SK-N-SH (cell line): ENCODE data around the gene CDH13. TPM values are rescaled to one million over a fixed set of nuclear protein-coding genes. Genes with fewer than 3 reads are reported as not detected.

ENCODE experiments used
- CTCF ChIA-PET: fragments of 300-600, 350-600 bp; formaldehyde crosslinking; extraction: SDS; loops from one replicate; lab custom pipeline; 2021; lab: Yijun Ruan, JAX
- POLR2A ChIA-PET: fragments of 350-600 bp; sonication (Branson Sonifier 250); formaldehyde crosslinking; extraction: SDS; loops from one replicate; lab custom pipeline; 2020; ENCODE audit warnings: antibody characterized with exemption, inconsistent platforms; lab: Yijun Ruan, JAX
- DNase-seq: peaks from one replicate; pipeline ENCODE4 v3.0.0; 2012
- H2AFZ ChIP-seq: fragments of 200-600 bp; sonication (generic); 2 replicates; pipeline ENCODE4 v1.8.1; 2016; ENCODE audit warnings: antibody characterized with exemption, mild to moderate bottlenecking, low read depth
- H3F3A ChIP-seq: fragments of 200-600 bp; sonication (generic); replicated peaks from 2 replicates; pipeline ENCODE3; 2016; ENCODE audit warnings: antibody characterized with exemption, mild to moderate bottlenecking; ENCODE audit not compliant: insufficient read depth
- H3K27ac ChIP-seq, 2 experiments: fragments of 200-500 bp in 1 of 2; fragments of 200-600 bp in 1 of 2; sonication (Bioruptor generic) in 1 of 2; sonication (generic), shearing (Covaris generic) in 1 of 2; 2 replicates each; pipeline versions ENCODE4 v1.5.1 to v1.6.1; 2014 to 2016; ENCODE audit warnings: low read depth in 2 of 2, inconsistent platforms in 1 of 2, low read length in 1 of 2, mild to moderate bottlenecking in 1 of 2, mixed read lengths in 1 of 2
- H3K27me3 ChIP-seq: fragments of 200-600 bp; sonication (generic), shearing (Covaris generic); 2 replicates; pipeline ENCODE4 v1.6.1; 2016; ENCODE audit warnings: mixed run types; ENCODE audit not compliant: insufficient read depth
- H3K36me3 ChIP-seq, 2 experiments: fragments of 200-500 bp in 1 of 2; fragments of 200-600 bp in 1 of 2; sonication (Bioruptor generic) in 1 of 2; sonication (generic) in 1 of 2; replicated peaks in 1 of 2; 2 replicates each; pipeline versions ENCODE3 to v1.5.1; 2014 to 2016; ENCODE audit warnings: low read length in 1 of 2, mild to moderate bottlenecking in 1 of 2; ENCODE audit not compliant: insufficient read depth in 2 of 2, control insufficient read depth in 1 of 2
- H3K4me1 ChIP-seq, 2 experiments: fragments of 200-500 bp in 1 of 2; fragments of 200-600 bp in 1 of 2; sonication (Bioruptor generic) in 1 of 2; sonication (generic), shearing (Covaris generic) in 1 of 2; 2 replicates each; pipeline versions ENCODE4 v1.5.1 to v1.6.1; 2014 to 2016; ENCODE audit warnings: low read depth in 1 of 2, low read length in 1 of 2, mixed run types in 1 of 2; ENCODE audit not compliant: insufficient read depth in 2 of 2, control insufficient read depth in 1 of 2
- H3K4me2 ChIP-seq: fragments of 200-600 bp; sonication (generic), shearing (Covaris generic); 2 replicates; pipeline ENCODE4 v1.6.1; 2017; ENCODE audit warnings: mixed run types
- H3K4me3 ChIP-seq, 2 experiments: fragments of 200-500 bp in 1 of 2; fragments of 200-600 bp in 1 of 2; sonication (Bioruptor generic) in 1 of 2; sonication (generic), shearing (Covaris generic) in 1 of 2; 2 replicates each; pipeline versions ENCODE4 v1.5.1 to v1.8.1; 2014 to 2016; ENCODE audit warnings: low read depth in 2 of 2, inconsistent platforms in 1 of 2, low read length in 1 of 2, mild to moderate bottlenecking in 1 of 2, mixed read lengths in 1 of 2, moderate library complexity in 1 of 2
- H3K79me2 ChIP-seq: fragments of 200-600 bp; sonication (generic); 2 replicates; pipeline ENCODE4 v1.8.1; 2017; ENCODE audit warnings: mild to moderate bottlenecking; ENCODE audit not compliant: insufficient read depth
- H3K9ac ChIP-seq: fragments of 200-600 bp; sonication (generic); 2 replicates; pipeline ENCODE4 v1.6.1; 2017; ENCODE audit warnings: mixed run types
- H3K9me2 ChIP-seq: fragments of 200-600 bp; sonication (generic); 2 replicates; pipeline ENCODE4 v1.6.1; 2017; ENCODE audit warnings: mixed run types
- H3K9me3 ChIP-seq: fragments of 200-600 bp; sonication (generic); 2 replicates; pipeline ENCODE4 v1.6.1; 2017; ENCODE audit warnings: mixed run types, mild to moderate bottlenecking, moderate library complexity
- H4K20me1 ChIP-seq: fragments of 200-600 bp; sonication (generic); 2 replicates; pipeline ENCODE4 v1.6.1; 2017; ENCODE audit warnings: mild to moderate bottlenecking, mixed run types; ENCODE audit not compliant: insufficient read depth
- CHD2 ChIP-seq: fragments of 150-350 bp; IDR thresholded peaks from 2 replicates; pipeline ENCODE4 v1.6.1; 2018; ENCODE audit warnings: low read length; ENCODE audit not compliant: partially characterized antibody
- FOXM1 ChIP-seq: IDR thresholded peaks from 2 replicates; pipeline ENCODE4 v1.4.0; 2012; ENCODE audit warnings: low read depth, mild to moderate bottlenecking
- JUND ChIP-seq: IDR thresholded peaks from 2 replicates; pipeline ENCODE4 v1.4.0; 2012
- MEF2A ChIP-seq: IDR thresholded peaks from 2 replicates; pipeline ENCODE4 v1.4.0; 2012; ENCODE audit warnings: low read depth, borderline replicate concordance
- PBX3 ChIP-seq: IDR thresholded peaks from 2 replicates; pipeline ENCODE4; 2012
- SMC3 ChIP-seq: IDR thresholded peaks from 2 replicates; pipeline ENCODE4 v1.6.1; 2012; ENCODE audit warnings: low read depth, low read length, improper control_type of control experiment
- USF2 ChIP-seq: fragments of 150-350 bp; IDR thresholded peaks from 2 replicates; pipeline ENCODE4 v1.6.1; 2017; ENCODE audit warnings: antibody characterized with exemption, low read length, low read depth, borderline replicate concordance
- WGBS: methylation state at CpG from one replicate; pipeline ENCODE4 v1.1.6; 2017; ENCODE audit warnings: low lambda C conversion rate; 5-methylcytosine and 5-hydroxymethylcytosine counted together
- polyA plus RNA-seq, 3 experiments: library from polyadenylated mRNA; depleted of rRNA; stranded (reverse); fragments of >200 nt; gene quantifications; 2 replicates each; pipeline ENCODE4 v1.2.3, GENCODE V29; 2012
- TF ChIP-seq, protein P1 (sequence below): IDR thresholded peaks from 2 replicates; pipeline ENCODE4 v1.6.1; 2012; ENCODE audit warnings: mild to moderate bottlenecking, low read depth, low read length, moderate library complexity

Gene CDH13
- polyA plus RNA-seq, 1 of the 3 experiments (the other 2 are of a cell fraction): 93.0 TPM

DNA sequence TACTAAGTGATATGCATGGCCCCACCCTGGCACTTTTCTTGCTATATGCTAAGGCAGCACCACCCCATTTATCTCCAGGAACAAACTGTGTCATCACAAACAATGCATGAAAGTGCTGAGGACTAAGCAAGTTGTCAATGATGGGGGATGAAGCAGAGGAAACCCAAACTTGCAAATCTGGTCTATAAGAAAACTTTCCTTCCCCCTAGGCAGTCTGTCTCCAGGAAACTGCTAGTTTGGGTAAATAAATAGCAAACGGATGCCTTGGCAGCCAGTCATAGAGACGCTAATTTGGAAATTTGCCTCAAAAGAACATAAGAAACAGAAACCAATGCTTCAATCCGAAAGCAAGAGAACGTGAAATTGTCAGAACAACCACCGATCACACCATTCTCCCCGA lies 1175.4 kb downstream of the CDH13 start:
- Histone ChIP-seq H3K79me2 (no peaks in the 10 kb centered on the region), H3K4me3 (no peak overlapping the region), H3K27me3 (no peaks in the 10 kb centered on the region), H3K9me2 (no peaks in the 10 kb centered on the region), H4K20me1 (no peaks in the 10 kb centered on the region), H3K9me3 (no peaks in the 10 kb centered on the region), H3K9ac (no peak overlapping the region), H3K4me2 (peak overlapping the region; percentile 42; the same call in 1 of the 2 replicates), H3K36me3 (no peaks in the 10 kb centered on the region), H3F3A (no peaks in the 10 kb centered on the region), H3K4me1 (no peaks in the 10 kb centered on the region), H3K27ac (no peak overlapping the region; a peak in 1 of 4 replicates), H2AFZ (no peak overlapping the region)
- POLR2A ChIA-PET: no interaction called here
- 18% methylated on average over 6 of the region's 6 CpGs for WGBS
- no peak for DNase-seq
- TF ChIP-seq, protein P1, sequence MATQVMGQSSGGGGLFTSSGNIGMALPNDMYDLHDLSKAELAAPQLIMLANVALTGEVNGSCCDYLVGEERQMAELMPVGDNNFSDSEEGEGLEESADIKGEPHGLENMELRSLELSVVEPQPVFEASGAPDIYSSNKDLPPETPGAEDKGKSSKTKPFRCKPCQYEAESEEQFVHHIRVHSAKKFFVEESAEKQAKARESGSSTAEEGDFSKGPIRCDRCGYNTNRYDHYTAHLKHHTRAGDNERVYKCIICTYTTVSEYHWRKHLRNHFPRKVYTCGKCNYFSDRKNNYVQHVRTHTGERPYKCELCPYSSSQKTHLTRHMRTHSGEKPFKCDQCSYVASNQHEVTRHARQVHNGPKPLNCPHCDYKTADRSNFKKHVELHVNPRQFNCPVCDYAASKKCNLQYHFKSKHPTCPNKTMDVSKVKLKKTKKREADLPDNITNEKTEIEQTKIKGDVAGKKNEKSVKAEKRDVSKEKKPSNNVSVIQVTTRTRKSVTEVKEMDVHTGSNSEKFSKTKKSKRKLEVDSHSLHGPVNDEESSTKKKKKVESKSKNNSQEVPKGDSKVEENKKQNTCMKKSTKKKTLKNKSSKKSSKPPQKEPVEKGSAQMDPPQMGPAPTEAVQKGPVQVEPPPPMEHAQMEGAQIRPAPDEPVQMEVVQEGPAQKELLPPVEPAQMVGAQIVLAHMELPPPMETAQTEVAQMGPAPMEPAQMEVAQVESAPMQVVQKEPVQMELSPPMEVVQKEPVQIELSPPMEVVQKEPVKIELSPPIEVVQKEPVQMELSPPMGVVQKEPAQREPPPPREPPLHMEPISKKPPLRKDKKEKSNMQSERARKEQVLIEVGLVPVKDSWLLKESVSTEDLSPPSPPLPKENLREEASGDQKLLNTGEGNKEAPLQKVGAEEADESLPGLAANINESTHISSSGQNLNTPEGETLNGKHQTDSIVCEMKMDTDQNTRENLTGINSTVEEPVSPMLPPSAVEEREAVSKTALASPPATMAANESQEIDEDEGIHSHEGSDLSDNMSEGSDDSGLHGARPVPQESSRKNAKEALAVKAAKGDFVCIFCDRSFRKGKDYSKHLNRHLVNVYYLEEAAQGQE: no peak
- TF ChIP-seq PBX3 (no peak), SMC3 (no peak), CHD2 (no peak)
- CTCF ChIA-PET: no interaction called here

GRCh38 chr16:83802554-83803205 lies 1175.9 kb downstream of the CDH13 start:
- Histone ChIP-seq H3K9me3 (no peaks in the 10 kb centered on the region), H3K27ac (no peak overlapping the region; a peak in 1 of 4 replicates), H2AFZ (no peak overlapping the region), H3K4me2 (peak overlapping the region; percentile 42; the same call in 1 of the 2 replicates), H3K4me3 (no peak overlapping the region), H3K9ac (no peak overlapping the region), H3K36me3 (no peaks in the 10 kb centered on the region), H3F3A (no peaks in the 10 kb centered on the region), H3K9me2 (no peaks in the 10 kb centered on the region), H3K79me2 (no peaks in the 10 kb centered on the region), H4K20me1 (no peaks in the 10 kb centered on the region), H3K4me1 (no peaks in the 10 kb centered on the region; a peak in 1 of 4 replicates), H3K27me3 (no peaks in the 10 kb centered on the region)
- WGBS: 37% methylated on average over 10 of the region's 11 CpGs
- POLR2A ChIA-PET: no interaction called here
- no peak for TF ChIP-seq JUND
- DNase-seq: no peak
- CTCF ChIA-PET: no interaction called here

GRCh38 chr16:83803811-83804210 lies 1177.0 kb downstream of the CDH13 start:
- ChIA-PET CTCF (no interaction called here), POLR2A (no interaction called here)
- Histone ChIP-seq H3K9me2 (no peaks in the 10 kb centered on the region), H3F3A (no peaks in the 10 kb centered on the region), H4K20me1 (no peaks in the 10 kb centered on the region), H2AFZ (no peak overlapping the region), H3K9me3 (no peaks in the 10 kb centered on the region), H3K27me3 (no peaks in the 10 kb centered on the region), H3K36me3 (no peaks in the 10 kb centered on the region), H3K27ac (no peak overlapping the region), H3K9ac (no peak overlapping the region), H3K79me2 (peaks cover 8% of the 10 kb centered on the region), H3K4me1 (peaks cover 0 to 2% of the 10 kb centered on the region in 2 experiments; a peak in 1 of 4 replicates), H3K4me3 (no peak overlapping the region), H3K4me2 (no peak overlapping the region)
- 35% methylated on average over 3 of the region's 3 CpGs for WGBS
- DNase-seq: no peak
- TF ChIP-seq MEF2A (no peak), PBX3 (no peak), USF2 (no peak), FOXM1 (no peak)
- TF ChIP-seq, protein P1: no peak
